Colonic mucosa (tissue), 4 donors: Measurements from ENCODE around the gene HPS1. TPM values are rescaled to one million over a fixed set of nuclear protein-coding genes. Genes with fewer than 3 reads are reported as not detected.

Source experiments
- DNase-seq: peaks from one replicate; pipeline ENCODE4 v3.0.0-alpha.2; 2020
- H3K27ac ChIP-seq: fragments of 200-600 bp; one replicate; pipeline ENCODE4 v1.8.0; 2021
- H3K27me3 ChIP-seq: fragments of 200-600 bp; one replicate; pipeline ENCODE4 v1.8.0; 2021
- H3K36me3 ChIP-seq: fragments of 200-600 bp; one replicate; pipeline ENCODE4 v1.8.0; 2021
- H3K4me1 ChIP-seq: fragments of 200-600 bp; one replicate; pipeline ENCODE4 v1.8.0; 2021; ENCODE audit warnings: mild to moderate bottlenecking
- H3K4me3 ChIP-seq: fragments of 200-600 bp; one replicate; pipeline ENCODE4 v1.8.0; 2021
- H3K9ac ChIP-seq, 2 donors: one replicate each; pipeline ENCODE4 v1.7.0; 2013; ENCODE audit warnings: control low read depth in 2 of 2, low read depth in 2 of 2, low read length in 2 of 2
- H3K9me3 ChIP-seq: fragments of 200-600 bp; one replicate; pipeline ENCODE4 v1.8.0; 2021
- CTCF ChIP-seq: fragments of 200-600 bp; IDR thresholded peaks from one replicate; pipeline ENCODE4 v1.8.0; 2022; ENCODE audit warnings: antibody characterized with exemption, mild to moderate bottlenecking
- intact Hi-C: fragments of 100-400 bp; cut with DNase I; formaldehyde crosslinking; loops from one replicate; pipeline ENCODE4 v1.14.1; 2022
- total RNA-seq, 2 donors: library from RNA; stranded (reverse); fragmentation: NEBNext Ultra II Directional in 1 of 2; extraction: Animal tissue kit (Norgen Biotek cat#: 25700) in 1 of 2; gene quantifications; one replicate each; pipeline ENCODE4 v1.2.1, GENCODE V29; 2021
- donor health status: healthy.
- donor health status: DM: no; HTN: no; CAD: no.
- donor health status: DM: no; HTN: no; CAD: no.

HPS1 gene
- total RNA-seq, 2 donors from 2014 or later, result 69.5 to 72.2 TPM

- Histone ChIP-seq H3K27me3 (no peaks in the 10 kb centered on the region), H3K9me3 (no peaks in the 10 kb centered on the region), H3K27ac (no peak overlapping the region), H3K4me3 (no peak overlapping the region), H3K36me3 (no peaks in the 10 kb centered on the region), H3K9ac (no peak overlapping the region), H3K4me1 (peaks cover 4% of the 10 kb centered on the region)
- no peak for TF ChIP-seq CTCF
- DNase-seq, result no peak
- intact Hi-C loops, result no loop called here
Observed at GRCh38 chr10:98410135-98410743, 36.5 kb downstream of the HPS1 start.

GRCh38 chr10:98408799-98409198 lies 37.9 kb downstream of the HPS1 start:
- Histone ChIP-seq H3K27me3 (no peaks in the 10 kb centered on the region), H3K4me1 (peaks cover 8% of the 10 kb centered on the region), H3K9ac (no peak overlapping the region), H3K4me3 (no peak overlapping the region), H3K27ac (no peak overlapping the region), H3K9me3 (no peaks in the 10 kb centered on the region), H3K36me3 (no peaks in the 10 kb centered on the region)
- no peak for DNase-seq
- no peak for TF ChIP-seq CTCF
- intact Hi-C loops, result no loop called here

- no peak overlapping the region for H3K4me3 ChIP-seq
- no peaks in the 10 kb centered on the region for H3K27me3 ChIP-seq
- no peak for TF ChIP-seq CTCF
- H3K9ac ChIP-seq, result no peak overlapping the region
- intact Hi-C loops, result no loop called here
- H3K9me3 ChIP-seq, result no peaks in the 10 kb centered on the region
- DNase-seq, result no peak
- no peak overlapping the region for H3K27ac ChIP-seq
- H3K36me3 ChIP-seq, result no peaks in the 10 kb centered on the region
- peaks cover 8% of the 10 kb centered on the region for H3K4me1 ChIP-seq
Observed at GRCh38 chr10:98407744-98408241, 38.9 kb downstream of the HPS1 start.

GRCh38 chr10:98407017-98407743 lies 39.6 kb downstream of the HPS1 start:
- intact Hi-C loops, result no loop called here
- no peaks in the 10 kb centered on the region for H3K9me3 ChIP-seq
- H3K4me1 ChIP-seq, result peaks cover 8% of the 10 kb centered on the region
- no peak overlapping the region for H3K27ac ChIP-seq
- no peak overlapping the region for H3K4me3 ChIP-seq
- no peak for DNase-seq
- H3K36me3 ChIP-seq, result no peaks in the 10 kb centered on the region
- H3K9ac ChIP-seq, result no peak overlapping the region
- TF ChIP-seq CTCF, result no peak
- no peaks in the 10 kb centered on the region for H3K27me3 ChIP-seq

DNA sequence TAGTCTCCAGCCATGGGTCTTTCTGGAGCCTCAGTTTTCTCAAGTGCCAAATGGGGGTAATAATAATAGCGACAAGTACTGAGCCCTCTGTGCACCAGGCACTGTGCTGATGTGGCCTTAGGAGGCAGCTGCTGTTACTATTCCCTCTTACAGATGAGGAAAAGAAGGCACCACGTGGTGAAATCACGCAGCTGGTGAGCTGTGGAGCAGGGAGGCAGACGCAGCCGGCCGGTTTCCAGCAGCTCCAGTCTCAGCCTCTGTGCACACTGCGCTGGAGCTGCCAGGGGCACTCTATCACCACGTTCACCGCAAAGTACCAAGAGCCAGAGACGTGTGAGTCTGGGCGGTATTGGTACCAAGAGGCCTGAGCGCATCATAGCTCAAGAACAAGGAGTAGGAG lies 41.3 kb downstream of the HPS1 start:
- no peaks in the 10 kb centered on the region for H3K36me3 ChIP-seq
- no peak overlapping the region for H3K4me3 ChIP-seq
- TF ChIP-seq CTCF, result no peak
- intact Hi-C loops, result no loop called here
- H3K27ac ChIP-seq, result no peak overlapping the region
- H3K9me3 ChIP-seq, result no peaks in the 10 kb centered on the region
- peaks cover 8% of the 10 kb centered on the region for H3K4me1 ChIP-seq
- no peak overlapping the region for H3K9ac ChIP-seq
- DNase-seq, result no peak
- H3K27me3 ChIP-seq, result no peaks in the 10 kb centered on the region
